ENCODE results near the gene SLC22A23. TPM values are rescaled to one million over a fixed set of nuclear protein-coding genes. Genes with fewer than 3 reads are reported as not detected.

The SLC22A23 gene
- total and polyA plus RNA-seq, 2 of the 4 experiments (the other 2 are of a cell fraction): 0.72 to 1.6 TPM

- in situ Hi-C loops (cut with MboI; ENCODE audit: low sequenced_read_pairs) (no loop called here), dilution Hi-C loops (cut with HindIII; ENCODE audit: low sequenced_read_pairs, unreplicated experiment) (no loop called here), intact Hi-C loops (cut with micrococcal nuclease) (no loop called here)
- H4K91ac ChIP-seq (ENCODE audit: insufficient read depth, low read depth, low read length): no peak overlapping the region
- H2BK20ac ChIP-seq (ENCODE audit: low read depth, low read length): no peak overlapping the region
- H2AK5ac ChIP-seq (ENCODE audit: low read depth, low read length): no peak overlapping the region
- H2AK9ac ChIP-seq (replicated peaks; ENCODE audit: low read depth, low read length, poor library complexity): peak overlapping the region; percentile 59
- peaks cover 20% of the 10 kb centered on the region for H3K27me3 ChIP-seq (ENCODE audit: control insufficient read depth, insufficient read depth, low read length)
- ChIA-PET POLR2A (ENCODE audit: unreplicated experiment) (no interaction called here), CTCF (interaction anchor here (0.6 kb wide), 1 partner anchor 412 kb away, joined by 4 read pairs; no protein-coding TSS in a partner anchor)
- H3K23ac ChIP-seq (ENCODE audit: low read depth, low read length): no peak overlapping the region
- no peaks in the 10 kb centered on the region for H3K9me3 ChIP-seq (ENCODE audit: control insufficient read depth, insufficient read depth, low read length)
- no peak overlapping the region for H3K9ac ChIP-seq (ENCODE audit: low read depth, low read length)
- H3K4me1 ChIP-seq (ENCODE audit: control insufficient read depth, insufficient read depth, low read length): peaks cover 2% of the 10 kb centered on the region; the same call in 1 of the 2 replicates
- H3K4me2 ChIP-seq (ENCODE audit: low read depth, low read length): no peak overlapping the region
- H3K27ac ChIP-seq (ENCODE audit: insufficient read depth, low read length): no peak overlapping the region
- no peak overlapping the region for H2BK15ac ChIP-seq (ENCODE audit: low read depth, low read length)
- no peak overlapping the region for H3K4me3 ChIP-seq (ENCODE audit: insufficient read depth, low read depth, low read length)
- no peaks in the 10 kb centered on the region for H3K79me1 ChIP-seq (ENCODE audit: low read depth in 1 of 2, low read length in 2 of 2)
- ATAC-seq (ENCODE audit: low read depth) (no peak), DNase-seq (no peak)
- no TSS peak for BruUV-seq (replicated peaks)
- H2AFZ ChIP-seq (replicated peaks; ENCODE audit: low read length, poor library complexity): no peak overlapping the region
- H2BK120ac ChIP-seq (ENCODE audit: low read depth, low read length): no peak overlapping the region
- TF ChIP-seq FOS (IDR thresholded peaks at IDR 0.05; ENCODE audit: low read depth, low read length): no peak
- no peak overlapping the region for H3K14ac ChIP-seq (replicated peaks; ENCODE audit: low read depth, low read length)
- H3K36me3 ChIP-seq (ENCODE audit: control insufficient read depth, insufficient read depth, low read length): no peaks in the 10 kb centered on the region
- H3K18ac ChIP-seq (ENCODE audit: low read depth, low read length): no peak overlapping the region
- no peaks in the 10 kb centered on the region for H3K9me1 ChIP-seq (ENCODE audit: insufficient read depth, low read length)
- H3K4ac ChIP-seq (ENCODE audit: low read depth, low read length): no peak overlapping the region
- H4K8ac ChIP-seq (ENCODE audit: low read depth in 2 of 2, low read length in 2 of 2): no peak overlapping the region
- no peak overlapping the region for H3K56ac ChIP-seq (ENCODE audit: extremely low read depth, insufficient read depth, low read length)
- no peak overlapping the region for H4K5ac ChIP-seq (ENCODE audit: low read depth, low read length)
- 98% methylated on average over 9 of the region's 26 CpGs; no CpG with 5 or more reads in 1 of the 2 experiments for WGBS, 2 experiments (ENCODE audit: extremely low coverage in 2 of 2, insufficient read length in 1 of 2)
- no peak overlapping the region for H2BK5ac ChIP-seq (ENCODE audit: low read depth, low read length, poor library complexity, severe bottlenecking)
- no peaks in the 10 kb centered on the region for H4K20me1 ChIP-seq (ENCODE audit: insufficient read depth, low read length)
Measured at GRCh38 chr6:3329393-3330051, 127.3 kb downstream of the SLC22A23 start.
